Stimulated activated CD4-positive, alpha-beta T cell treated with anti-CD3 and anti-CD28 coated beads, Interleukin-12 subunit alpha, Interleukin-12 subunit beta, amount 100 ng/mL, for 24 hours (primary cell): Measurements from ENCODE around the gene RNASEL.
A peak's percentile ranks its signal among the peaks of the same experiment; 100 is the strongest.
"Not testable (repeated sequence)": the region's sequence is repeated elsewhere in the genome, so short reads cannot be mapped to it uniquely, and the experiment has no call there.

Source experiments
- DNase-seq, 2 experiments: peaks; one replicate each; pipeline ENCODE4 v3.0.0-alpha.2; 2020; ENCODE audit warnings: low read depth in 2 of 2

The RNASEL gene, protein sequence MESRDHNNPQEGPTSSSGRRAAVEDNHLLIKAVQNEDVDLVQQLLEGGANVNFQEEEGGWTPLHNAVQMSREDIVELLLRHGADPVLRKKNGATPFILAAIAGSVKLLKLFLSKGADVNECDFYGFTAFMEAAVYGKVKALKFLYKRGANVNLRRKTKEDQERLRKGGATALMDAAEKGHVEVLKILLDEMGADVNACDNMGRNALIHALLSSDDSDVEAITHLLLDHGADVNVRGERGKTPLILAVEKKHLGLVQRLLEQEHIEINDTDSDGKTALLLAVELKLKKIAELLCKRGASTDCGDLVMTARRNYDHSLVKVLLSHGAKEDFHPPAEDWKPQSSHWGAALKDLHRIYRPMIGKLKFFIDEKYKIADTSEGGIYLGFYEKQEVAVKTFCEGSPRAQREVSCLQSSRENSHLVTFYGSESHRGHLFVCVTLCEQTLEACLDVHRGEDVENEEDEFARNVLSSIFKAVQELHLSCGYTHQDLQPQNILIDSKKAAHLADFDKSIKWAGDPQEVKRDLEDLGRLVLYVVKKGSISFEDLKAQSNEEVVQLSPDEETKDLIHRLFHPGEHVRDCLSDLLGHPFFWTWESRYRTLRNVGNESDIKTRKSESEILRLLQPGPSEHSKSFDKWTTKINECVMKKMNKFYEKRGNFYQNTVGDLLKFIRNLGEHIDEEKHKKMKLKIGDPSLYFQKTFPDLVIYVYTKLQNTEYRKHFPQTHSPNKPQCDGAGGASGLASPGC

DNA sequence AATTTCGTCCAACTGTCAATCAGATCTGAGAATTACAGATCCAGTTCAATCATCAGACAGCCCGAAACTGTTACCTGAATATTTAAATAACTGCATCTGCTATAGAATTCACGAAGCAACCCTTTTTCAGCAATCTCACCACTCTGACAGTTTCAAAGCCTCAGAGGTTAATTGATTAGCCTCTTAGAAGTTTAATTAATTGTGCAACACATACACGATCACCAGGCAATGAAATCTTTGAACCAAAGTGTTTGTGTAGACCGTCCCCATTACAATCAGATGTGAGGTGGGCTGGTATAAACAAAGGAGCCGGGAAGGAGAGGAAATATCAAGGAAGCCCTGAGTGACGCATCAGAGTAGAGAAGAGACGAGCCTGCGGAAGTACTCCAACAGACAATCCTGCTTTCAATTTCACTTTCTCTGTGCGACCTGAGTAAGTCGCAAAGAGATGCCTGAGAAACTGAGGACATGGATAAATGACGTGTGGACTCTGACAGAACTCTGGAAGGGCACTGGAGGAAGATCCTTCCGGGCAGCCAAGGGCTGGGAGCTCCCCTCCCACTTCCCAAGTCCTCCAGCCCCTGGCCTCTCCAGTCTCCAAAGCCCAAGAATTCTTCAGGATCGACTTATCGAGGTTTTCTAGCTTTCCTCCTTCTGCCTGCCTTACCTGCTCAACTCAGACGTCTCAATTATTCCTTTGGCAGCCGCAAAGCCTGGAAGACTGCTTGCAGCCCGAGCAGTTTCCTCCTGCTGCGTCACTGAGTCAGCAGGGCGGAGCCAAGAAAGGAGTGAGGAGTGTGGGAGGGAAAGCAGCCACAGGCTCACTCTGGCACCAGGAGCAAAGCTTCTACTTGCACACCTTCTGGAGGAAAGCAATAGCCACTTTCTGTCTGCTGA lies at the start of gene RNASEL:
Gene RNASEL (minus strand): TSS at position 757 of the 897 bp plus-strand sequence. CDS start 2,450 bp downstream, outside the sequence.
- peak; percentile 38 to 60 for DNase-seq

DNA sequence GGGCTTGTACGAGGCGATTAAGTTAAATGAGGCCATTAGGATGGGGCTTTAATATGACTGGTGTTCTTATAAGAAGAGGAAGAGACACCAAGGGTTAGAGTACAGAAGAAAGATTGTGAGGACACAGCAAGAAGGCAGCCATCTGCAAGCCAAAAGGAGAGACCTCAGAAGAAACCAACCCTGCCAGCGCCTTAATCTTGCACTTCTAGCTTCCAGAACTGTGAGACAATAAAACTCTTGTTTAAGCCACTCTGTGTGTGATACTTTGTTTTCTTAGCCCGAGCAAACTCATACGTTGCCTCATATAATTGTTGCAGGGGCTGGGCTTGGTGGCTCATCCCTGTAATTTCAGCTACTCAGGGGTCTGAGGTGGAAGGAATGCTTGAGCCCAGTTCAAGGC lies 48.7 kb upstream of the RNASEL start:
- DNase-seq = no peak

DNA sequence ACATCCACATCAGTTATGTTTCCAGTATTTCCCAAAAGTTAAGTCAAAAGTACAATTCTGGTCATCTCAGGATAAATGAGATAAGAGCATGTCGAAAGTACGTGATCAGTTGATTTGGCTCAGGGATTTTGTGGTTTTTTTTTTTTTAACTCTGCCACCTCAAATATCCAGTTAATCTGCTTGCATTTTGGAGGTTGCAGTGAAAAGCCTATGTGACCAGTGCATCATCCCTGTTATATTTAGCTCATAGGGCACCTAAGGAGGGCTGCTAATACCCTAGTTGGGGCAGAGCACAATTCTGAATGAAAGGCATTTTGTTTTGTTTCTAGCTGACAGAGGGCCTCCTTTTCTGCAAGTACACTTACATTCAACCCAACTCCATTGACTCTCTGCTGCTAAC lies 46.8 kb upstream of the RNASEL start:
- DNase-seq = no peak

DNA sequence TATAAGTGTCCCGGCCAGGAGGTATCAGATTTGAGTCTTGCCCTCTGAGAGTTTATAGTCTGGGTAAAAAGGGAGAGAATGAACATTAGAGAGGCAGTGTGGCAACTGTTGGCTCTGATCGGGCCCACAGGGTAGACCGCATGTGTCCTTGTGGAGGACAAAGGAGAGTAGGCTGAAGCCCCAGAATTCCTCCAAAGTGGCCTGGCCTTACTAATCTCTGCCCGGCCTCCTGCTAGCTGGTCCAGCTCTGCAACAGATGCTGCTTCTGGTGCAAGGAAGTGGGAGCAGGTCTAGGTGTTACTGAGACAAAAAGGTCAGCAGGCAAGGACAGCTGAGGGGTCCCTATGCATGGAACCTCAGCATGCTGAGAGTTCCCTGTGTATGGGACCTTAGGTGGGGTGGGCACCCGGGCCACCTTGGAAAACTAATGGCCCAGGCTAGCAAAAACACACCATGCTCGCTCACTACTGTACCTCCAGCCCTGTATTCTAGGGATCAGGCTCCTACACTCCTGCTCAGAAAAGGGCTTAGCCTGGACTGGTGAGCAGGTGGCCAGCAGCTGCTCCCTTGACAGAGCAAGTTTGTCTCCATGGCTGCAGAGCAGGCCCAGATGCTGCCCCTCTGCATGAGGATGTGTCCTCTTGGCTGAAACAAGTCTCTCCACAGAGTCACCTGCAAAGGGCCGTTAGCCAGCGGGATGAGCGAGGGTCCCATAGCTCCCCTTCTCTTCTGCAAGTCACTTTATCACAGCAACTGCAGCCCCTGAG lies 45.4 kb upstream of the RNASEL start:
- no peak for DNase-seq

DNA sequence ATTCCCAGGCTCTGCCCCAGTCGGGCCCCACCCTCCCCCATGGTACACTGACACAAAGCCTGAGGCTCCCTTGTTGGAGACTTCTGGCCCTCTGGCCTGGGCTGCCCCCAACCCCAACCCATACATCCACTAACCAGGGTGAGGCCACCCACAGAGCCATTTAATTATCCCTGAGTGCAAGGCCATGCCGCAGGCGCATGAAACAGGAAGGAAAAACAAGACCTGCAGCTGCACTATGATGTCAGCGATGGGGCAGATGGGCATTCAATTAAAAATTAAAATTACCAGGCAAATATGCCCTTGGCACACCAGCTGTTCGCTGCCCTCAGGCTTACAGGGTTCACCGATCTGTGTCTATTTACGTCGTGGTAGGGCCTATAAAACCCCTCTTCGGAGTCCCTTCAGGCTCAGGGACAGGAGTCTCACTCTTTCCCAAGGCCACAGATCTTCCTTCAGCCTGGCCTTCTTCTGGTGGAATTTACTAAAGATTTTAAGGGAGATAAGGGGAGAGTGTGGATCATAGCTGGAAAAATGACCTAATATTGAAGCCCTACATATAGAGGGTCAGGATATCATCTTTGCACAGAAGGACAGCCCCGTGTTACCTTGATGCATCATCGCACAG lies 44.7 kb upstream of the RNASEL start:
- no peak for DNase-seq

DNA sequence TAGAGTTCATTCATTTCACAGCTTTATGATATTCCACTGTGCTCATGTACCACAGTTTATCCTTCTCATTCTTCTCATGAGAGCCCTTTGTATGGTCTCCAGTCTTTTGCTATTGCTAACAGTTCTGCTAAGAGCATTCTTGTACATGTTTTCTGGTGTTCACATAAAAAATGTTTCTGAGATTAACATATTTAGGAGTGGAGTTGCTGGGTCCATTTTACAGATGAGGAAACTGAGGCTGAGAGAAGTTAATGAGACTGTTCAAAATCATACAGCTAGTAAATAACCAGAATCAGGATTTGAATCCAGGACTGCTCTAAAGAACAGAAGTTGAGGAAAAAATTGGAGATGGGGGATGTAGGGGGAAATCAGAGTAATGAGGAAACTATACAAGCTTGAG lies 44.0 kb upstream of the RNASEL start:
- DNase-seq = no peak

DNA sequence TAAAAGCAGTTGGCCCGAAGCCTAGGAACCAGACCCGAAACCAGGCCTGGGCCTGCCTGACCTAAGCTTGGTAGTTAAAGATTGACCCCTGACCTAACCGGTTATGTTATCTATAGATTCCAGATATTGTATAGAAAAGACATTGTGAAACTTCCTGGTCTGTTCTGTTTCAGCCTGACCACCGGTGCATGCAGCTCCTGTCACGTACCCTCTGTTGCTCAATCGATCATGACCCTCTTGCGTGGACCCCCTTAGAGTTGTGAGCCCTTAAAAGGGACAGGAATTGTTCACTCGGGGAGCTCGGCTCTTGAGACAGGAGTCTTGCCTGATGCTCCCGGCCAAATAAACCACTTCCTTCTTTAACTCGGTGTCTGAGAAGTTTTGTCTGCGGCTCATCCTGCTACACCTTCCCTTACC lies 43.4 kb upstream of the RNASEL start:
- not testable (repeated sequence) for DNase-seq

DNA sequence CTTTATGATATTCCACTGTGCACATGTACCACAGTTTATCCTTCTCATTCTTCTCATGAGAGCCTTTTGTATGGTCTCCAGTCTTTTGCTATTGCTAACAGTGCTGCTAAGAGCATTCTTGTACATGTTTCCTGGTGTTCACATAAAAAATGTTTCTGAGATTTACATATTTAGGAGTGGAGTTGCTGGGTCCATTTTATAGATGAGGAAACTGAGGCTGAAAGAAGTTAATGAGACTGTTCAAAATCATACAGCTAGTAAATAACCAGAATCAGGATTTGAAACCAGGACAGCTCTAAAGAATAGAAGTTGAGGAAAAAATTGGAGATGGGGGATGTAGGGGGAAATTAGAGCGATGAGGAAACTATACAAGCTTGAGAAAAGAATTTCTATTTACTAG lies 42.9 kb upstream of the RNASEL start:
- no peak for DNase-seq

DNA sequence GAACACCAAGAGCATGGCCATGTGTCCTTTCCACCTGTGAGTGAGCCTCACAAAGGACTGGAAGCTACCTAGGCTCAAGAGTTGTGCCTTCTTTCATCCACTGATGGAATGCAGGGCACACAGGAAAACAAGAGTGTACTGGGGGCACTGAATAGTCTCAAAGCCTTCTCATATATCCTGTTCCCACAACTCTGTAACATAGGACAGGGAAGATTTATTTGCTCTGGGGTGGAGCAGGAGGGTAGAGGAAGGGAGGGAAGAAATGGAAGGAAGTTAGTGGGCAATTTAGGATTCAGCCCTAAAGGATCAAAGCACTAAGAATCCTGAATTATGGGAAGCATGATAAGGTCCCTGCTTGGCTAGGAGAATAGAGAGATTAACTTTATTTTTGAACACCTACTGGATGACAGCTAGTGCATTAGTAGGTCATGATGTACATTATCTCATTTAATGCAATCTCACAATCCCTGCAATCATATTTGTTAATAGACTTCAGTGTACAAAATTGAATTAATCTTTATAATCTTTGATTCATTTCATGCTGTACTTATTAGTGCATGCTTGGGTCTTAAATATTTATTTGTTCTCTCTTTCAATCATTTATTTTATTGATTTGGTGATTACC lies 42.1 kb upstream of the RNASEL start:
- DNase-seq = no peak

DNA sequence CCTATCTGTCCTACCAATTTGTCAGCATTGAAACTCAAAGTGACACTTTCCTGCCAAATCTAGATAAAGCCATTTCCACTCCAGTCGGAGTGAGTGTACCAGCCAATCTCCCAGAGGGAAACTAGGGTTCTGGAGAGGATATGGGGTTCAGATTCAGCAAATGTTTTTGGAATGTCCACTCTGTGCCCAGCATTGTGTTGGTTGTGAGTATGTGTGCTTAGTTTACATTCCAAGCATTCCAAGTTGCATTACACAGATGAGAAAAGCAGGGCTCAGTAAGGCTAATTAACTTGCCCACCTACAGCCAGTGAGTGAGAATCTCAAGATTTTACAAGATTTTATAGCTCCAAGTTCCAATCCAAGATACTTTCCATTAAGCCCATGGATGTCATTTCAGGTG lies 41.5 kb upstream of the RNASEL start:
- DNase-seq = no peak

DNA sequence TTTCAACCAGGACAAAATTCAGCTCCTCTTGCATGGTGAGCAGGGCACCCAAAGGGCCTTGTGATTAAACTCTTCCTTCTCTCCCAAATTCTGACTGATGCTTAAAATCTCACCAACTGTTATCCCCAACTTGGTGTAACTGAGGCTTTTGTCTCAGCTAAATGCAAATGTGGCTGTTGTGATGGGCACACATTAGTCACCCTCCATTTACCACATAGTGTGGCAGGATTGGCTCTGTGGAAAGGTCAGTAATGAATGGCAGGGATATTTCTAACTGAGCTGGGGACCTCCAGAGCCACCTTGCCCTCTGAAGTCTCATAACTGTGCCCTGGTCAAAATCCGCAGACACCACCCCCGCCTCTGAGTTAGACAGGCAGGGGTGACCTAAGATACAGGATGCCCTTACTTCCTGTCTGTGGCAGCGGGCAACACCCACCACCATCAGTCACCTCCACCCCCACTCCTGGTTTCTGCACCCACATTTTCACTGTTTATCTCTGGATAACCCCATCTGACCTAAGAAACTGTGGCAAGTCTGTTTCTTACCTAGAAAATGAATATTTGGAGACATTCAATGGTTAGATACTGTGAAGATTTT lies 40.5 kb upstream of the RNASEL start:
- DNase-seq = peak in 1 of 2 experiments; percentile 58

DNA sequence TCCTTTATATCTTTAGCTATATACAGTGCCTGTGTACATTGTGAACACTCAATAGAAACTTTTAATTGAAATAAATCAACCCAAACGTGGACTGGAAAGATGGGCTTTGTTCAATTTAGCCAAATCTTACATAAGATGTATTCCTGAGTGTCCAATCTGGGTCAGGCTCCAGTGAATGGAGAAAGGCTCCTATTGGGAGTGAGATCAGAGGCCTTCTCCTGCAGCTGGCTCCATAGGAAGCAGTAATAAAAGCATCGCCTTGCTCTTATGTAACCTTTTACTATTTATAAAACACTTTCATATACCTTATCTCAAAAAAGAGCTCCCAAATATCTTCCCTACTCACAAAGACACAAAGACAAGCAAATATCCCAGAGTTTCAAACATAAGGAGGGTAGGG lies 40.0 kb upstream of the RNASEL start:
- DNase-seq = no peak

DNA sequence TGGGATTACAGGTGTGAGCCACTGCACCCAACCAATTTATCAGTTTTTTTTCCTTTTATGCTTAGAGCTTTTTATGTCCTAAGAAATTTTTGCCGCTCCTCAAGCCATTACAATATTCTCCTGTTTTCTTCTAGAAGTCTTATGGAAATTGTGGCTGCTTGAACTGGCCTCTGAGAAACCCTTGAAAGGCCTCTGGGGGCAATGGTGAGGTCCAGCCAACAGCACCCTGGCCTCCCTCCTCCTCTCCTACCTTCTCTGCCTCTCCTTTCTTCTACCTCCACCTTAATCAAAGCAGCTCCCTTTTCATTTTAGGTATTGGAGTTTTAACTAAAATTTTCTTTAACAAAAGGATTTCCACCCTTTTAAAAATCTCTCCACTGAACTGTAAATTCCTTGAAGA lies 39.6 kb upstream of the RNASEL start:
- no peak for DNase-seq

DNA sequence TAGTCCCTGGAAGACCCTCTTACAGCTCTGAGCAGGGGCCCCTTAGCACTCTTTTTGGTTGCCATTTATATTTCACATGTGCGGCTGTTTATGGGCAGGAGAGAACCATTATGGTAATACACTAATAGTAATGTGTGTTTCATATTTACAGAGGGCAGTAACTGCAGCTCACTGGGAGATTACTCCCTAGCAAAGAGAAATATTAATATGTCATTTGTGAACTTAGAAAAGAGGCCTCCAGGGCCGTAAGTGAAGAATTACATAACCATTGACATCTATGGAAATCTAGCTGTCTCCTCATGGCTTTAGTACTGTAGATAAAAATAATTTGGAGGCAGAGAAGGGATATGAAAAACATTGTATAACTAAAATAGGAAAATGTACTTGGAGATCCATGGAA lies 38.6 kb upstream of the RNASEL start:
- DNase-seq = no peak

DNA sequence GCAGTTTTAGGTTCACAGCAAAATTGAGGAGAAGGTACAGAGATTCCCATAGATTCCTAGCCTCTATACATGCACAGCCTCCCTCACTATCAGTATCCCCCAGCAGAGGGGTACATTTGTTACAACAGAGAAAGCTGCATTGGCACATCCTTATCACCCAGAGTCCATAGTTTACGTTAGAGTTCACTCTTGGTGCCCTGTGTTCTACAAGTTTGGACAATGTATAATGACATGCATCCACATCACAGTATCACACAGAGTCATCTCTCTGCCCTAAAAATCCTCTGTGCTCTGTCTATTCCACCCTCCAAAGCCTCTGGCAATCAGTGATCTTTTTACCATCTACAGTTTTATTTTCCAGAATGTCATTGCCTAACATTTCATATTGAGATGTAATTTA lies 37.5 kb upstream of the RNASEL start:
- DNase-seq = no peak

DNA sequence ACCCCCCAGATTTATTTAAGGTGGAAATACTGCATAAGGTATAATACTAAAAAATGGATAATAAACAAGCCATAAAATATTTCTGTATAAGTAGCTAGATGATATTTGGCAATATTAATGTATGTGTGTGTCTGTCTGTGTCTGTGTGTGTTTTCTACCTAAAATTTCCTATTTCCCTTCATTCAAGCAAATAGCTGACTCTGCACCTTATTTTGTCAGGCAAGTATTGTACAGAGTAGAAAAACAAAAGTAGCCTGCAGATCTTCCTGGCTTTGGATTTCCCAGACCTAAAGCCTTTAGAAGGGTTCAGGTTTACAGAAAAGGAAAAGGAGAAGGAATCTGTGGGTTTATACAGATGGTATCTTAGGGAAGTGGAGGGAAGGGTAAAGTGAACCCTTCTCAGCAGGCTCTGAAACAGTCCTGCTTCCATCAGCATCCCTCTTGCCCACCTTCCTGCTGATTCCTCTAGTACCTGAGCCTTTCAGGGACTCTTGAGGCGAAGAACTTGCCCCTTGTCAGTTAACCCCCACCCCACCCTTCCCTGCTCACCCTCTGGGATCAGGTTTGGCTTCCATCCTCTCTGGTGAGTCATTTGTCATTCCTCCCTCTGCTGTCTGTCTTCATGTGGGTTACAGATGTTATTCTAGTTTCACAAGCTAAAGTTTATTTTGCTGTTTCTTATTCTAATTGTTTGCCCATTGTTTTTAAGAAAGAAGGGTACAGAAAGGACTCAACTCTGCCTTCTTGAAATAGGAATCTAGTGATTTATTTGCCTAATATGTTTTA lies 36.9 kb upstream of the RNASEL start:
- DNase-seq = no peak

DNA sequence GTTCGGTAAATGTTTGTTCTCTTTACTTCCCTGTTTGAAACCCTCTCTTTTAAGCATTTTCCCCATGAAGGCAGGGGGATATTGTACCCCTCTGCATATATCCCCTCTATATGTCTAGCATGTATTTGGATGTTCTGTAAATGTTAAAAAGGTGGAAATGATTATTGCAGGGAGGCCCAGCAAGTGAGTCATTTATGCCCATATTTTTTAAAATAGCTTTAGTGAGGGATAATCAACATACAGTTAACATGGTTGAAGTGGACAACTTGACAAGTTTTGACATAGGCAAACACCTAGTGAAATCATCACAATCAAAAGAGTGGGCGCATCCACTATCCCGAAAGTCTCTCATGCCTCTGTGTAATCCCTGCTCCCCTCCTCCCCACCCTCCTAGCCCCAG lies 36.0 kb upstream of the RNASEL start:
- DNase-seq = no peak

DNA sequence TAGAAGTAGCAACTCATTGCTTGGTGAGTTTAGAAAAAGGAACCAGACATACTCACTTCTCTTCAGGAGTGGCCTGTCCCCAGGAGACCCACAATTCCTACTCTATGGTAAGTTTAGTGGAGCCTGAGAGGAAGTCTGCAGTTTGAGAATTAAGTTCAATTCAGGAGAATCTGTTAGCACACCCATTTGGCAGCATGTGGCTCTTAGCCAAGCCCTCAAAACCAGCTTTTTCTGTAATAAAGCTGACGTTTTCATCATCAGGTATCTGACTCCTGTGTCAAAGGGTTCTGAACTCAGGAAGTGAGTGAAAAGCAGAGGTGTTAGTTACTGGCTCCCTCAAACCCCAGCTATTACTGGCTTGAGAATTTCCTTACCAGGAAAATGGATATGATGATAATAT lies 35.5 kb upstream of the RNASEL start:
- no peak for DNase-seq

DNA sequence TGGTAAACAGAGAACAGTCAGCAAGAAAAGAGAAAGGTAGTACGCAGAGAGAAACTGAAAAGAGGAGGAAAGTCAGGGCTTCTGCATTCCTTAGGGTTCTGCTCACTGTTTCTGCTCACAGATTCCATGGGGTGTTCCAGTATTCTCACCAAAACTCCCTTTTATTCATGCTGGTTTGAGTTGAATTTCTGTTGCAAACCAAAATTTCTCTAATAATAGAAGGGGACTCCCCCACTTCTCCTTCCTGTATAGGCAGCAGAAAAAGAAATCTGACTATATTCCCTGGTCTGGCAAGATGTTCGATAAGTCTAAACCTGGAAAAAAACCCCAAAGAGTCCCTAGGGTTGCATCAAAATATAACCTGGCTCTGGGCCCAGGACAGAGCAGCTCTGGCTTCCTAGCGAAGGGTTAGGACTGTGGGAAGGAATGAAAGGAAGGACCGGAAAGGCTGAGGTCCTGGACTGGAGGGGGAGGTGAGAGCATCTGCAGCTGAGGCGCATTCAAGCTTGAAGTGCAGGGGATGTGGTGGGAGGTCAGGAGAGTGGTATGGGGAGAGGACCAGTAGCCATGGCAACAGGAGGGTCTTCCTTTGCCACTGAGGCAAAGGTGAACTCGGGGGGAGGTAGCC lies 34.0 kb upstream of the RNASEL start:
- DNase-seq = no peak
